Body of pancreas (tissue), 4 donors: Measurements from ENCODE around the gene MYLIP. TPM values are rescaled to one million over a fixed set of nuclear protein-coding genes. Genes with fewer than 3 reads are reported as not detected.

Experiments used
- ATAC-seq: fragments of 150-250 bp; one replicate; pipeline ENCODE4 v1.9.1; 2016
- DNase-seq, 4 donors: peaks; one replicate each; pipeline ENCODE4 v3.0.0-alpha.2; 2019
- H3K27ac ChIP-seq, 4 donors: fragments of 200-600 bp; sonication (generic); 1 replicate in 3 of 4; 2 replicates in 1 of 4; pipeline versions ENCODE4 v1.5.1 to v1.6.1; 2016 to 2019; ENCODE audit warnings: mild to moderate bottlenecking in 1 of 4, mixed read lengths in 1 of 4, moderate library complexity in 1 of 4
- H3K27me3 ChIP-seq, 2 donors: fragments of 200-600 bp; sonication (generic); one replicate each; pipeline ENCODE4 v1.6.0; 2016; ENCODE audit warnings: mild to moderate bottlenecking in 1 of 2
- H3K36me3 ChIP-seq, 2 donors: fragments of 200-600 bp; sonication (generic); replicated peaks in 1 of 2; 2 replicates each; pipeline ENCODE4 v1.5.1; 2016; ENCODE audit warnings: low read depth in 2 of 2; ENCODE audit not compliant: insufficient read depth in 1 of 2
- H3K4me1 ChIP-seq: fragments of 200-600 bp; sonication (generic); one replicate; pipeline ENCODE4 v1.6.0; 2016
- H3K4me3 ChIP-seq, 2 donors: fragments of 200-600 bp; sonication (generic); 1 replicate in 1 of 2; 2 replicates in 1 of 2; pipeline ENCODE4 v1.5.1; 2016 to 2019
- H3K9me3 ChIP-seq, 3 donors: fragments of 200-600 bp; sonication (generic); 1 replicate in 2 of 3; 2 replicates in 1 of 3; pipeline ENCODE4 v1.5.1; 2016
- CTCF ChIP-seq, 7 experiments: fragments of 450-650 bp in 4 of 7; fragments of 200-600 bp in 3 of 7; sonication (generic) in 3 of 7; IDR thresholded peaks; one replicate each; pipeline ENCODE4 v1.5.1; 2016 to 2019; ENCODE audit warnings: antibody characterized with exemption in 7 of 7
- POLR2A ChIP-seq, 3 donors: fragments of 450-650 bp; IDR thresholded peaks; one replicate each; pipeline ENCODE4 v1.6.1; 2016; ENCODE audit warnings: antibody characterized with exemption in 3 of 3, mild to moderate bottlenecking in 2 of 3
- WGBS, 2 donors: methylation state at CpG; one replicate each; pipeline ENCODE4 v1.1.5; 2017; 5-methylcytosine and 5-hydroxymethylcytosine counted together
- intact Hi-C: fragments of 100-400 bp; cut with DNase I; formaldehyde crosslinking; loops from one replicate; pipeline ENCODE4 v1.15.1; 2023
- total RNA-seq, 2 donors: library from RNA; depleted of rRNA; stranded (reverse); fragments of >200 nt; gene quantifications; one replicate each; pipeline ENCODE4 v1.1.0, GENCODE V29; 2016

The MYLIP gene
- 10 to 100 TPM; 13.2 to 28.7 TPM for total RNA-seq

GRCh38 chr6:16128759-16129622 is at the start of gene MYLIP:
Gene MYLIP (plus strand): TSS chr6:16129086. CDS start chr6:16129323, 237 bp downstream.
- Histone ChIP-seq H3K4me1 (peaks cover 34% of the 10 kb centered on the region), H3K9me3 (no peaks in the 10 kb centered on the region), H3K4me3 (peak within 1 kb of the TSS; percentile 90 to 99), H3K27me3 (no peaks in the 10 kb centered on the region), H3K27ac (peak within 1 kb of the TSS; percentile 91 to 99 (median 96)), H3K36me3 (no peaks in the 10 kb centered on the region)
- DNase-seq = peak; percentile 98 to 99 (median 99)
- peak; percentile 92 for ATAC-seq
- WGBS, 2 donors = 0 to 1% methylated on average over 3 to 80 of the region's 95 CpGs
- intact Hi-C loops = loop anchor here (10.0 kb wide), 1 partner anchor 434 kb away; no protein-coding TSS in a partner anchor
- peak; percentile 54 to 94 (median 91) for TF ChIP-seq CTCF (IDR thresholded peaks at IDR 0.05)
- TF ChIP-seq POLR2A (IDR thresholded peaks at IDR 0.05) = peak; percentile 100

GRCh38 chr6:16079354-16079753 is 49.5 kb upstream of the MYLIP start:
- Histone ChIP-seq H3K27ac (no peak overlapping the region), H3K9me3 (no peaks in the 10 kb centered on the region), H3K36me3 (no peaks in the 10 kb centered on the region), H3K4me1 (no peaks in the 10 kb centered on the region), H3K27me3 (no peaks in the 10 kb centered on the region), H3K4me3 (no peak overlapping the region)
- ATAC-seq (no peak), DNase-seq (no peak)
- TF ChIP-seq CTCF (IDR thresholded peaks at IDR 0.05) = no peak
- no peak for TF ChIP-seq POLR2A (IDR thresholded peaks at IDR 0.05)
- intact Hi-C loops = no loop called here
- 43 to 59% methylated on average over 1 of the region's 1 CpG for WGBS, 2 donors

GRCh38 chr6:16080204-16080603 is 48.7 kb upstream of the MYLIP start:
- no peaks in the 10 kb centered on the region for H3K9me3 ChIP-seq
- intact Hi-C loops = no loop called here
- H3K4me1 ChIP-seq = no peaks in the 10 kb centered on the region
- H3K36me3 ChIP-seq = no peaks in the 10 kb centered on the region
- TF ChIP-seq POLR2A (IDR thresholded peaks at IDR 0.05) = no peak
- TF ChIP-seq CTCF (IDR thresholded peaks at IDR 0.05) = no peak
- ATAC-seq = no peak
- no peak overlapping the region for H3K27ac ChIP-seq
- no peak for DNase-seq
- no peaks in the 10 kb centered on the region for H3K27me3 ChIP-seq
- 29 to 56% methylated on average over 1 of the region's 1 CpG for WGBS, 2 donors
- H3K4me3 ChIP-seq = no peak overlapping the region

- TF ChIP-seq CTCF (IDR thresholded peaks at IDR 0.05) = no peak
- TF ChIP-seq POLR2A (IDR thresholded peaks at IDR 0.05) = no peak
- intact Hi-C loops = no loop called here
- no peak for ATAC-seq
- Histone ChIP-seq H3K9me3 (no peaks in the 10 kb centered on the region), H3K4me3 (no peak overlapping the region), H3K36me3 (no peaks in the 10 kb centered on the region), H3K4me1 (no peaks in the 10 kb centered on the region), H3K27me3 (no peaks in the 10 kb centered on the region), H3K27ac (no peak overlapping the region)
- DNase-seq = no peak
- 94% methylated on average over 4 of the region's 4 CpGs for WGBS, 2 donors
These were observed 47.6 kb upstream of the MYLIP start for GRCh38 chr6:16081326-16081725.
